Breast epithelium (tissue), 4 donors: Measurements from ENCODE around the gene URB1. TPM values are rescaled to one million over a fixed set of nuclear protein-coding genes. Genes with fewer than 3 reads are reported as not detected.
A peak's percentile ranks its signal among the peaks of the same experiment; 100 is the strongest.

ENCODE experiments used
- DNase-seq, 2 donors: peaks; one replicate each; pipeline ENCODE4 v3.0.0-alpha.2; 2019; ENCODE audit warnings: low spot score in 2 of 2
- H3K27ac ChIP-seq, 2 donors: fragments of 200-600 bp; sonication (generic) in 1 of 2; one replicate each; pipeline ENCODE4 v1.5.1; 2016 to 2019; ENCODE audit warnings: mild to moderate bottlenecking in 1 of 2
- H3K27me3 ChIP-seq, 2 donors: fragments of 200-600 bp; sonication (generic) in 1 of 2; one replicate each; pipeline versions ENCODE4 v1.5.1 to v1.6.0; 2017 to 2019; ENCODE audit warnings: control low read depth in 1 of 2, mild to moderate bottlenecking in 1 of 2
- H3K36me3 ChIP-seq: fragments of 200-600 bp; one replicate; pipeline ENCODE4 v1.5.1; 2019
- H3K4me1 ChIP-seq, 2 donors: fragments of 200-600 bp; sonication (generic); one replicate each; pipeline ENCODE4 v1.5.1; 2016 to 2019; ENCODE audit warnings: control low read depth in 1 of 2
- H3K4me3 ChIP-seq, 3 donors: fragments of 200-600 bp; sonication (generic); 1 replicate in 2 of 3; 2 replicates in 1 of 3; pipeline ENCODE4 v1.5.1; 2016 to 2019; ENCODE audit warnings: mild to moderate bottlenecking in 3 of 3, moderate library complexity in 2 of 3
- H3K9me3 ChIP-seq, 2 donors: fragments of 200-600 bp; sonication (generic) in 1 of 2; one replicate each; pipeline ENCODE4 v1.5.1; 2016 to 2019; ENCODE audit warnings: control low read depth in 1 of 2
- CTCF ChIP-seq, 3 donors: fragments of 450-650 bp; IDR thresholded peaks; one replicate each; pipeline ENCODE4 v1.5.1; 2016 to 2017; ENCODE audit warnings: antibody characterized with exemption in 3 of 3, mild to moderate bottlenecking in 3 of 3, moderate library complexity in 3 of 3
- POLR2A ChIP-seq: fragments of 450-650 bp; IDR thresholded peaks from one replicate; pipeline ENCODE4 v1.6.1; 2016; ENCODE audit warnings: antibody characterized with exemption, mild to moderate bottlenecking, moderate library complexity
- POLR2AphosphoS5 ChIP-seq, 3 donors: sonication (generic); formaldehyde crosslinking; IDR thresholded peaks; one replicate each; pipeline ENCODE4 v1.6.1; 2017; ENCODE audit warnings: antibody characterized with exemption in 3 of 3
- intact Hi-C: fragments of 100-400 bp; cut with DNase I; formaldehyde crosslinking; loops from one replicate; pipeline ENCODE4 v1.15.1; 2023; ENCODE audit warnings: low total_unique reads
- total RNA-seq, 3 donors: library from RNA; depleted of rRNA; stranded (reverse); fragments of >200 nt; gene quantifications; one replicate each; pipeline ENCODE4 v1.1.0, GENCODE V29; 2016

Gene URB1
- total RNA-seq, 3 donors from 2014 or later: 12.8 to 22.2 (median 20.6) TPM

- Histone ChIP-seq H3K4me1 (no peaks in the 10 kb centered on the region), H3K36me3 (peaks cover 6% of the 10 kb centered on the region), H3K27me3 (no peaks in the 10 kb centered on the region), H3K9me3 (no peaks in the 10 kb centered on the region), H3K4me3 (no peak overlapping the region), H3K27ac (no peak overlapping the region)
- no peak for DNase-seq
- TF ChIP-seq POLR2A (no peak), CTCF (IDR thresholded peaks at IDR 0.05) (no peak)
- intact Hi-C loops: no loop called here
Measured at GRCh38 chr21:32380940-32381339, 11.9 kb downstream of the URB1 start.

DNA sequence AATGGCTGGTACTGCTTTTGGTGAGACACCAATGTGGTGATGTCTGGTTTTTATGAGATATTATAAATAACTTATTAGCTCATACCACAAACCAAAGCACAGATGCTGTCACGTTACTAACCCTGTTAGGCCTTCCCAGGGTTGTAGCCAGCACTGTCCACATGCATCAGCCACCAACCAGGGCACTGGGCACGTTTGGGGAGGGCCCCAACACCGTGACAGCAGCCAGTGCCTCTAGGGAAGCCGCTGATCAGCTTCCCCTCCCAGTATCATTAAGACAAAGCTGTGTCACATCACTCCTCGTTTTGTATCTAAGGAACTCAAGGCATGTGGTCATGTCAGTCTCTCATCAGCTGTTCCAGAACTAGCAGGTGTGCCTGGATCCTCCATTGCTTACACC, 13.9 kb downstream of the URB1 start:
- Histone ChIP-seq H3K4me3 (no peak overlapping the region), H3K27ac (no peak overlapping the region), H3K9me3 (no peaks in the 10 kb centered on the region), H3K27me3 (no peaks in the 10 kb centered on the region), H3K4me1 (no peaks in the 10 kb centered on the region), H3K36me3 (peaks cover 6% of the 10 kb centered on the region)
- intact Hi-C loops: no loop called here
- DNase-seq: no peak
- TF ChIP-seq POLR2A (no peak), CTCF (IDR thresholded peaks at IDR 0.05) (no peak), POLR2AphosphoS5 (IDR thresholded peaks at IDR 0.05) (no peak)

- no peak overlapping the region for H3K4me3 ChIP-seq
Measured at GRCh38 chr21:32377991-32378390, 14.8 kb downstream of the URB1 start.

DNA sequence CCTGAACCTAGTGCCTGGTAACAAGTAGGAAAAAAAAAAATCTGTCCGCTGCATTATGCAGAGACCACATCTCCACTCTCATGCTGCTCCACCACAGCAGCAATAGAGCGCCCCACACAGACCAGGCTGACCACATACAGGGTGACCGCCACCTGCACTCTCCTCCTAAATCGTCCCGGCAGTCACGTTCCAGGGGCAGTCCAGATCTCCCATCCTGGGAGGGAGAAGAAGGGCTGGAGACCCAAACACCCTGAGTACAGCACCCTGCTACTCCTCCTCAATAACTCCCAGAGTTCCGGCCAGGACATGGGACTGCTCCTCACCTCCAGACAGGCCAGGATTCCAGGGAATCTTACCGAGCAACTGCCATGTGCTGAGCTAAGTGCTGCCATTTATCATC, 15.3 kb downstream of the URB1 start:
- Histone ChIP-seq H3K4me3 (no peak overlapping the region), H3K27ac (peak overlapping the region; percentile 20 to 34), H3K9me3 (no peaks in the 10 kb centered on the region), H3K4me1 (no peaks in the 10 kb centered on the region), H3K27me3 (no peaks in the 10 kb centered on the region), H3K36me3 (no peaks in the 10 kb centered on the region)
- intact Hi-C loops: no loop called here
- TF ChIP-seq POLR2A: no peak
- no peak for DNase-seq

More at GRCh38 chr21:32377991-32378390, 14.8 kb downstream of the URB1 start:
- no peaks in the 10 kb centered on the region for H3K9me3 ChIP-seq
- intact Hi-C loops: no loop called here
- peak overlapping the region; percentile 20 to 34 for H3K27ac ChIP-seq
- H3K36me3 ChIP-seq: peaks cover 3% of the 10 kb centered on the region
- H3K27me3 ChIP-seq: no peaks in the 10 kb centered on the region
- TF ChIP-seq POLR2A (no peak), POLR2AphosphoS5 (IDR thresholded peaks at IDR 0.05) (no peak), CTCF (IDR thresholded peaks at IDR 0.05) (no peak)
- H3K4me1 ChIP-seq: no peaks in the 10 kb centered on the region
- DNase-seq: no peak

- Histone ChIP-seq H3K4me1 (peaks cover 0 to 8% of the 10 kb centered on the region in 2 donors), H3K27ac (peak overlapping the region; percentile 87 to 91), H3K36me3 (no peaks in the 10 kb centered on the region), H3K4me3 (no peak overlapping the region), H3K9me3 (no peaks in the 10 kb centered on the region), H3K27me3 (no peaks in the 10 kb centered on the region)
- TF ChIP-seq POLR2A: no peak
- TF ChIP-seq POLR2AphosphoS5 (IDR thresholded peaks at IDR 0.05): no peak
- no peak for TF ChIP-seq CTCF (IDR thresholded peaks at IDR 0.05)
- no peak for DNase-seq
- intact Hi-C loops: no loop called here
Measured at GRCh38 chr21:32372755-32373154, 20.1 kb downstream of the URB1 start.

DNA sequence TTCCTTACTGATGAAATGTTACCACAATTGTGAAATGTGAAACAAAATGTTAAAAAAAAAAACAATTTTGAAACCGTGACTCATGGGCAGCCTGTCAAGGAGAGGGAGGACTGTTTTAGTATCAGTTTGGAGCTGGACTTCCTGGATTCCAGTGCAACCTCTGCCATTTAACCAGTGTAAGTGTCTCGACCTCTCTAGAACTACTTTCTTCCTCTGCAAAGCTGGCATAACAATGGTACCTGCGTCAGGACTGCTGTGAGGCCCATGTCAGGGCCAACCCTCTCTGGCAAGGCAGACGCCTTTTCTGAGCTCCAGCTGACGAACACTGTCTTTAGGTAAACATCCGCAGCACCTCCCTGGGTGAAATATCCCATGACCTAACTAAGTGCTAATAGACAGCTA, 20.9 kb downstream of the URB1 start:
- intact Hi-C loops: no loop called here
- peak in 1 of 3 donors; percentile 22 for TF ChIP-seq POLR2AphosphoS5 (IDR thresholded peaks at IDR 0.05)
- no peak for TF ChIP-seq POLR2A
- no peak for TF ChIP-seq CTCF (IDR thresholded peaks at IDR 0.05)
- Histone ChIP-seq H3K4me3 (no peak overlapping the region), H3K9me3 (no peaks in the 10 kb centered on the region), H3K36me3 (no peaks in the 10 kb centered on the region), H3K4me1 (peaks cover 0 to 8% of the 10 kb centered on the region in 2 donors), H3K27me3 (no peaks in the 10 kb centered on the region), H3K27ac (peak overlapping the region; percentile 87 to 91)
- DNase-seq: peak in 1 of 2 donors; percentile 50
